GM12874 (cell line): ENCODE results near the gene SMIM26.

Source experiments
- CTCF ChIP-seq: IDR thresholded peaks from 2 replicates; pipeline ENCODE4 v1.5.1; 2011; ENCODE audit warnings: low read depth, mild to moderate bottlenecking, control low read depth, low read length, moderate library complexity; ENCODE audit not compliant: insufficient read depth

The SMIM26 gene

GRCh38 chr20:18533491-18533890 lies 33.7 kb upstream of the SMIM26 start:
- TF ChIP-seq CTCF = no peak

GRCh38 chr20:18533978-18534644 lies 33.1 kb upstream of the SMIM26 start:
- no peak for TF ChIP-seq CTCF

GRCh38 chr20:18537651-18538050 lies 29.6 kb upstream of the SMIM26 start:
- no peak for TF ChIP-seq CTCF

GRCh38 chr20:18541741-18542140 lies 25.5 kb upstream of the SMIM26 start:
- TF ChIP-seq CTCF = no peak

GRCh38 chr20:18543216-18543615 lies 24.0 kb upstream of the SMIM26 start:
- TF ChIP-seq CTCF = no peak

GRCh38 chr20:18543932-18544331 lies 23.3 kb upstream of the SMIM26 start:
- TF ChIP-seq CTCF = no peak

- TF ChIP-seq CTCF = no peak
These were observed 21.7 kb upstream of the SMIM26 start for GRCh38 chr20:18545566-18545965.
